ENCODE results near the gene TNFAIP2.
A peak's percentile ranks its signal among the peaks of the same experiment; 100 is the strongest.
"Not testable (repeated sequence)": the region's sequence is repeated elsewhere in the genome, so short reads cannot be mapped to it uniquely, and the experiment has no call there.

The TNFAIP2 gene

GRCh38 chr14:103113774-103114173 lies 9.5 kb upstream of the TNFAIP2 start:
- no peak overlapping the region for H3K4me3 ChIP-seq (ENCODE audit: control insufficient read depth, low read depth, low read length)
- DNase-seq (ENCODE audit: low read depth), result no peak
- no peak for TF ChIP-seq CTCF (conservative IDR thresholded peaks at IDR 0.05; ENCODE audit: control insufficient read depth, insufficient read depth, low read depth, low read length)

GRCh38 chr14:103115086-103115679 lies 8.1 kb upstream of the TNFAIP2 start:
- not testable (repeated sequence) for H3K4me3 ChIP-seq (ENCODE audit: control insufficient read depth, low read depth, low read length); DNase-seq (ENCODE audit: low read depth)

- DNase-seq (ENCODE audit: low read depth), result peak; percentile 48
- H3K4me3 ChIP-seq (ENCODE audit: control insufficient read depth, low read depth, low read length), result no peak overlapping the region
- no peak for TF ChIP-seq CTCF (conservative IDR thresholded peaks at IDR 0.05; ENCODE audit: control insufficient read depth, insufficient read depth, low read depth, low read length)
These were observed 7.3 kb upstream of the TNFAIP2 start for GRCh38 chr14:103115845-103116572.

GRCh38 chr14:103116636-103117035 lies 6.6 kb upstream of the TNFAIP2 start:
- H3K4me3 ChIP-seq (ENCODE audit: control insufficient read depth, low read depth, low read length), result no peak overlapping the region
- no peak for TF ChIP-seq CTCF (conservative IDR thresholded peaks at IDR 0.05; ENCODE audit: control insufficient read depth, insufficient read depth, low read depth, low read length)
- no peak for DNase-seq (ENCODE audit: low read depth)

GRCh38 chr14:103117499-103117898 lies 5.8 kb upstream of the TNFAIP2 start:
- not testable (repeated sequence) for DNase-seq (ENCODE audit: low read depth); H3K4me3 ChIP-seq (ENCODE audit: control insufficient read depth, low read depth, low read length)

- peak; percentile 59 for DNase-seq (ENCODE audit: low read depth)
These were observed 5.1 kb upstream of the TNFAIP2 start for GRCh38 chr14:103118018-103118662.

GRCh38 chr14:103118663-103119404 lies 4.4 kb upstream of the TNFAIP2 start:
- no peak overlapping the region for H3K4me3 ChIP-seq (ENCODE audit: control insufficient read depth, low read depth, low read length)
- no peak for TF ChIP-seq CTCF (conservative IDR thresholded peaks at IDR 0.05; ENCODE audit: control insufficient read depth, insufficient read depth, low read depth, low read length)
- DNase-seq (ENCODE audit: low read depth), result no peak

More at GRCh38 chr14:103118018-103118662, 5.1 kb upstream of the TNFAIP2 start:
- TF ChIP-seq CTCF (conservative IDR thresholded peaks at IDR 0.05; ENCODE audit: control insufficient read depth, insufficient read depth, low read depth, low read length), result no peak
- H3K4me3 ChIP-seq (ENCODE audit: control insufficient read depth, low read depth, low read length), result no peak overlapping the region

- DNase-seq (ENCODE audit: low read depth); H3K4me3 ChIP-seq (ENCODE audit: control insufficient read depth, low read depth, low read length): not testable (repeated sequence)
These were observed 3.7 kb upstream of the TNFAIP2 start for GRCh38 chr14:103119527-103119926.
